GM12878 (cell line): ENCODE measurements around the gene ASB6. TPM values are rescaled to one million over a fixed set of nuclear protein-coding genes. Genes with fewer than 3 reads are reported as not detected.

ENCODE experiments used
- ATAC-seq: fragments of 200-7000 bp; cut with Tn5 transposase; 3 replicates; pipeline ENCODE4 v1.9.1; 2020; ENCODE audit warnings: mild to moderate bottlenecking, moderate library complexity
- BruUV-seq: library from RNA; stranded (reverse); fragments of 400-500 nt; replicated peaks from 2 replicates; lab custom pipeline; 2021; lab: Mats Ljungman, UMichigan
- CTCF ChIA-PET: fragments of 300-600 bp; sonication (Branson Sonifier 250); formaldehyde crosslinking; extraction: SDS; loops from one replicate; lab custom pipeline; 2021; ENCODE audit warnings: inconsistent platforms; lab: Yijun Ruan, JAX
- POLR2A ChIA-PET: fragments of 350-600 bp; formaldehyde crosslinking; extraction: SDS; loops from one replicate; lab custom pipeline; 2021; ENCODE audit warnings: inconsistent platforms; lab: Charles Lee
- RAD21 ChIA-PET: fragments of 300-600 bp; sonication (Branson Sonifier 250); formaldehyde crosslinking; loops from one replicate; lab custom pipeline; 2023; ENCODE audit warnings: antibody characterized with exemption; ENCODE audit not compliant: unreplicated experiment; lab: Charles Lee
- SMC1A ChIA-PET: fragments of 300-600 bp; sonication (Branson Sonifier 250); formaldehyde crosslinking; loops from one replicate; lab custom pipeline; 2023; ENCODE audit not compliant: unreplicated experiment, uncharacterized antibody; lab: Charles Lee
- DNase-seq: peaks from one replicate; pipeline ENCODE4 v3.0.0-alpha.2; 2011; ENCODE audit warnings: low read depth, low spot score
- FAIRE-seq: peaks from 3 replicates; lab custom pipeline; 2011; peaks lifted over from hg19 to GRCh38; lab: Jason Lieb, UNC
- H2AFZ ChIP-seq: 2 replicates; pipeline ENCODE4 v1.6.0; 2011; ENCODE audit warnings: low read depth, low read length, control low read depth; ENCODE audit not compliant: control insufficient read depth
- H3K27ac ChIP-seq: 2 replicates; pipeline ENCODE4 v1.5.1; 2011; ENCODE audit warnings: control low read depth; ENCODE audit not compliant: control insufficient read depth, insufficient read depth
- H3K27me3 ChIP-seq, 2 experiments: replicated peaks in 1 of 2; 2 replicates each; pipeline versions ENCODE4 v1.6.0 to v1.6.1; 2011; ENCODE audit warnings: low read length in 1 of 2; ENCODE audit not compliant: control insufficient read depth in 2 of 2, insufficient read depth in 2 of 2
- H3K36me3 ChIP-seq, 2 experiments: 2 replicates each; pipeline ENCODE4 v1.5.1; 2011; ENCODE audit warnings: low read length in 1 of 2; ENCODE audit not compliant: control insufficient read depth in 2 of 2, insufficient read depth in 2 of 2
- H3K4me1 ChIP-seq: 2 replicates; pipeline ENCODE4 v1.6.1; 2011; ENCODE audit warnings: mild to moderate bottlenecking, low read length, moderate library complexity, mixed read lengths; ENCODE audit not compliant: control insufficient read depth, insufficient read depth
- H3K4me2 ChIP-seq: 2 replicates; pipeline ENCODE4 v1.6.0; 2011; ENCODE audit warnings: control low read depth; ENCODE audit not compliant: control insufficient read depth, insufficient read depth
- H3K4me3 ChIP-seq: fragments of 200-600 bp; sonication (generic); 2 replicates; pipeline ENCODE4 v1.5.1; 2016
- H3K79me2 ChIP-seq: 2 replicates; pipeline ENCODE4 v1.6.0; 2011; ENCODE audit warnings: low read length; ENCODE audit not compliant: control insufficient read depth, insufficient read depth
- H3K9ac ChIP-seq: 2 replicates; pipeline ENCODE4 v1.8.0; 2011; ENCODE audit warnings: low read length, control low read depth, mixed read lengths; ENCODE audit not compliant: control insufficient read depth, insufficient read depth
- H3K9me3 ChIP-seq: replicated peaks from 3 replicates; pipeline ENCODE4 v1.5.1; 2011; ENCODE audit warnings: mild to moderate bottlenecking, low read length; ENCODE audit not compliant: control insufficient read depth, insufficient read depth
- H4K20me1 ChIP-seq: 2 replicates; pipeline ENCODE4 v1.6.0; 2011; ENCODE audit not compliant: control insufficient read depth, insufficient read depth
- BRCA1 ChIP-seq: IDR thresholded peaks from 2 replicates; pipeline ENCODE4 v1.6.1; 2011; ENCODE audit warnings: low read depth, low read length, improper control_type of control experiment
- POLR2AphosphoS2 ChIP-seq: IDR thresholded peaks from 2 replicates; pipeline ENCODE4 v1.6.1; 2011; ENCODE audit warnings: low read depth, mild to moderate bottlenecking, low read length, improper control_type of control experiment, moderate library complexity
- ZBTB11 ChIP-seq: fragments of 450-650 bp; formaldehyde crosslinking; IDR thresholded peaks from 2 replicates; pipeline ENCODE4 v1.5.0; 2022; ENCODE audit warnings: mild to moderate bottlenecking, missing genetic modification characterization
- WGBS: methylation state at CpG from one replicate; pipeline ENCODE4 v1.1.6; 2016; ENCODE audit warnings: low lambda C conversion rate; ENCODE audit not compliant: insufficient replicate concordance, insufficient coverage; ENCODE audit errors: missing lambda C conversion rate; 5-methylcytosine and 5-hydroxymethylcytosine counted together
- in situ Hi-C: fragments of 300-500 bp; cut with MboI; formaldehyde crosslinking; loops from 9 replicates; pipeline ENCODE4 v1.14.3; 2018; ENCODE audit warnings: mixed read lengths
- intact Hi-C: fragments of 100-400 bp; cut with micrococcal nuclease; formaldehyde crosslinking; loops from one replicate; pipeline ENCODE4 v1.14.2; 2022; ENCODE audit not compliant: unreplicated experiment
- polyA plus RNA-seq, 11 experiments: library from polyadenylated mRNA; depleted of rRNA in 4 of 11; unstranded in 6 of 11; stranded (reverse) in 5 of 11; fragments of >200 nt; fragmentation: Nextera tagmentation in 4 of 11; fragmentation: Illumina TruSeq in 1 of 11; extraction: Ambion mirVana in 4 of 11; extraction: Trizol in 1 of 11; gene quantifications; 1 replicate in 1 of 11; 2 replicates in 10 of 11; pipeline versions ENCODE4 v1.2.1 to v1.2.3, GENCODE V29; 2011 to 2016; ENCODE audit warnings: inconsistent platforms in 2 of 11, missing spikeins in 2 of 11, low read depth in 1 of 11
- total RNA-seq, 4 experiments: library from RNA; depleted of rRNA in 3 of 4; stranded (reverse); fragments of >200 nt in 3 of 4; fragmentation: Illumina TruSeq in 1 of 4; extraction: Trizol in 1 of 4; gene quantifications; 2 replicates each; pipeline versions ENCODE4 v1.2.1 to v1.2.3, GENCODE V29; 2013 to 2021
- TF ChIP-seq, protein P1 (sequence below): fragments of 450-650 bp; IDR thresholded peaks from 2 replicates; pipeline ENCODE4 v1.6.1; 2016; ENCODE audit warnings: mild to moderate bottlenecking, moderate library complexity, borderline replicate concordance

ASB6 gene
- total and polyA plus RNA-seq, 10 of the 15 experiments (the other 5 are each of a cell fraction or from before 2014, with no cell fraction given), result 0.80 to 18.2 (median 9.9) TPM

GRCh38 chr9:129615407-129616285, 26.3 kb downstream of the ASB6 start:
- no peak for TF ChIP-seq ZBTB11
- TF ChIP-seq BRCA1, result no peak
- TF ChIP-seq POLR2AphosphoS2, result no peak
- TF ChIP-seq, protein P1, sequence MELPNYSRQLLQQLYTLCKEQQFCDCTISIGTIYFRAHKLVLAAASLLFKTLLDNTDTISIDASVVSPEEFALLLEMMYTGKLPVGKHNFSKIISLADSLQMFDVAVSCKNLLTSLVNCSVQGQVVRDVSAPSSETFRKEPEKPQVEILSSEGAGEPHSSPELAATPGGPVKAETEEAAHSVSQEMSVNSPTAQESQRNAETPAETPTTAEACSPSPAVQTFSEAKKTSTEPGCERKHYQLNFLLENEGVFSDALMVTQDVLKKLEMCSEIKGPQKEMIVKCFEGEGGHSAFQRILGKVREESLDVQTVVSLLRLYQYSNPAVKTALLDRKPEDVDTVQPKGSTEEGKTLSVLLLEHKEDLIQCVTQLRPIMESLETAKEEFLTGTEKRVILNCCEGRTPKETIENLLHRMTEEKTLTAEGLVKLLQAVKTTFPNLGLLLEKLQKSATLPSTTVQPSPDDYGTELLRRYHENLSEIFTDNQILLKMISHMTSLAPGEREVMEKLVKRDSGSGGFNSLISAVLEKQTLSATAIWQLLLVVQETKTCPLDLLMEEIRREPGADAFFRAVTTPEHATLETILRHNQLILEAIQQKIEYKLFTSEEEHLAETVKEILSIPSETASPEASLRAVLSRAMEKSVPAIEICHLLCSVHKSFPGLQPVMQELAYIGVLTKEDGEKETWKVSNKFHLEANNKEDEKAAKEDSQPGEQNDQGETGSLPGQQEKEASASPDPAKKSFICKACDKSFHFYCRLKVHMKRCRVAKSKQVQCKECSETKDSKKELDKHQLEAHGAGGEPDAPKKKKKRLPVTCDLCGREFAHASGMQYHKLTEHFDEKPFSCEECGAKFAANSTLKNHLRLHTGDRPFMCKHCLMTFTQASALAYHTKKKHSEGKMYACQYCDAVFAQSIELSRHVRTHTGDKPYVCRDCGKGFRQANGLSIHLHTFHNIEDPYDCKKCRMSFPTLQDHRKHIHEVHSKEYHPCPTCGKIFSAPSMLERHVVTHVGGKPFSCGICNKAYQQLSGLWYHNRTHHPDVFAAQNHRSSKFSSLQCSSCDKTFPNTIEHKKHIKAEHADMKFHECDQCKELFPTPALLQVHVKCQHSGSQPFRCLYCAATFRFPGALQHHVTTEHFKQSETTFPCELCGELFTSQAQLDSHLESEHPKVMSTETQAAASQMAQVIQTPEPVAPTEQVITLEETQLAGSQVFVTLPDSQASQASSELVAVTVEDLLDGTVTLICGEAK, result no peak
- BruUV-seq, result no TSS peak
- Histone ChIP-seq H2AFZ (no peak overlapping the region), H3K9ac (no peak overlapping the region), H4K20me1 (no peaks in the 10 kb centered on the region; the same call in 1 of the 2 replicates), H3K27me3 (peaks cover 6 to 7% of the 10 kb centered on the region in 2 experiments; a peak in 3 of 4 replicates), H3K79me2 (no peaks in the 10 kb centered on the region), H3K4me1 (peaks cover 7% of the 10 kb centered on the region), H3K36me3 (no peaks in the 10 kb centered on the region), H3K9me3 (no peaks in the 10 kb centered on the region), H3K4me2 (no peak overlapping the region), H3K4me3 (no peak overlapping the region), H3K27ac (no peak overlapping the region)
- no peak for DNase-seq
- ChIA-PET CTCF (interaction anchor here (4.3 kb wide), 1 partner anchor 8 kb away, joined by 27 read pairs; no protein-coding TSS in a partner anchor), POLR2A (no interaction called here), SMC1A (interaction anchor here (1.2 to 1.3 kb wide), 2 partner anchors 8 to 484 kb away, joined by 5 read pairs; no protein-coding TSS in a partner anchor), RAD21 (interaction anchor here (0.7 to 0.9 kb wide), 2 partner anchors 441 to 484 kb away, joined by 3 to 4 read pairs; no protein-coding TSS in a partner anchor)
- intact Hi-C loops, result loop anchor here (10.0 kb wide), 1 partner anchor 441 kb away; the partner anchor contains the start of gene IER5L
- in situ Hi-C loops, result no loop called here
- ATAC-seq, result no peak
- no peak for FAIRE-seq
- 50% methylated on average over 31 of the region's 31 CpGs for WGBS
